ENCODE results near the gene ZNF462.

ZNF462 gene

DNA sequence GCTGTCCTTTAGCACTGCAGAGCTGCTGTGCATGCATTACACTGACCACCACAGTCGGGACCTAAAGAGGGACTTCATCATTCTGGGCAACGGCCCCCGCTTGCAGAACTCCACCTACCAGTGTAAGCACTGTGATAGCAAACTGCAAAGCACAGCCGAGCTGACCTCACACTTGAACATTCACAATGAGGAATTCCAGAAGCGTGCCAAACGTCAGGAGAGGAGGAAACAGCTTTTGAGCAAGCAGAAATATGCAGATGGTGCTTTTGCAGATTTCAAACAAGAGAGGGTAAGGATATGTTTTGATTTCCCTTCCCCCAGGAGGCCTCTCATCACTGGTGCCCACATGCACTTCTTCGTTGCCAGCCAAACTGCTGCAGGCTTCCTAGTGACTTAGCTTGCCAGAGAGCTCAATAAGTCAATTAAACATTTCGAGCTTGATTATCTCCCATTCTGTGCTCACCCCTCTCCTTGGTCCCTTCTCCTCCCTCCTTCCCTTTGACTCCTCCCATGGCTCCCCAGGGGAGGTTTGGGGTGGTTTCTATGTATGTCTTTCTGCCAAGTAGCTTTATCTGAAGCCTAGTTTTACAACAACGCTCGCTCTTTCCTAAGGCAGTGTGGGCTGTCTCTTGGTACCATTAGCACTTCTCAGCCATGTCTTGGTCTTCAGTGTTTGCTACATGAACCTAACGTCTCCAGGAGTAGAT, 66.7 kb downstream of the ZNF462 start:
- DNase-seq = no peak

GRCh38 chr9:106930477-106930876, 67.5 kb downstream of the ZNF462 start:
- no peak for DNase-seq

- DNase-seq = no peak
These were observed 68.5 kb downstream of the ZNF462 start for GRCh38 chr9:106931466-106931865.

- no peak for DNase-seq
These were observed 69.2 kb downstream of the ZNF462 start for GRCh38 chr9:106932178-106932577.

DNA sequence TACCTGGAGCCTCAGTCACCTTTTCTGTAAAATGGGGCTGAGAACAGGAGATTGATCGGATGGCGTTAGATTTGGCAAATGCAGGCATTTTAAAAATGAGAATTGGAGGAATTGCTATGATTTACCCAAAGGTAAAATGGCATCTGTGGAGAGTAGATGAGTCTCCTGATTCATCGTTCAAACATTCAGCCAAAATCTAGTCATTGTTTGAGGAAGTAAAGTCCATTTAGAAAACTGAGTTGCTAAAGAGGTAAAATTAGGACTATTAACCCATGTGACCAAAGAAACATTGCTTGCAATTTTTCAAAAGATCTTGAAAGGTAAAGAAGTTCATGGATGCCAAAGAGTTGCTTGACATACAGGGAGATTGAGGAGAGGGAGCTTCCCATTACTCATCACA, 69.7 kb downstream of the ZNF462 start:
- DNase-seq = no peak

DNA sequence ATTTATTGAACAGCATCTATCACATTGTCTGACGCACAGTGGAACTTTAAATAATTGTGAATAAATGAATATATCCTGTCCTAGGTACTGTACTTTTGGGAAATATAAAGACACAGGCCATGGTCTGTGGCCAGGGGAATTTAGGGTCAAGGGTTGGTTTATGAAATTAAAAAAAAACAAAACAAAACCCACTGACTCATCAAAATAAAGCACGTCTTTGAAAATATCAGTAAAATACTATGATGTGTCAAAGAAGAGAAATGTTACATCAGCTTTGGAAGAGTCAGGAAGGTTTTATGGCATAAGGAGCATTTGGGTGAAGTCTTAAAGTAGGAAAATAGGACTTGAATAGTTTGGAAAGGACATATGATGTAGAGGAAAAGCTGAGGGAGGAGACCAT, 70.5 kb downstream of the ZNF462 start:
- no peak for DNase-seq

DNA sequence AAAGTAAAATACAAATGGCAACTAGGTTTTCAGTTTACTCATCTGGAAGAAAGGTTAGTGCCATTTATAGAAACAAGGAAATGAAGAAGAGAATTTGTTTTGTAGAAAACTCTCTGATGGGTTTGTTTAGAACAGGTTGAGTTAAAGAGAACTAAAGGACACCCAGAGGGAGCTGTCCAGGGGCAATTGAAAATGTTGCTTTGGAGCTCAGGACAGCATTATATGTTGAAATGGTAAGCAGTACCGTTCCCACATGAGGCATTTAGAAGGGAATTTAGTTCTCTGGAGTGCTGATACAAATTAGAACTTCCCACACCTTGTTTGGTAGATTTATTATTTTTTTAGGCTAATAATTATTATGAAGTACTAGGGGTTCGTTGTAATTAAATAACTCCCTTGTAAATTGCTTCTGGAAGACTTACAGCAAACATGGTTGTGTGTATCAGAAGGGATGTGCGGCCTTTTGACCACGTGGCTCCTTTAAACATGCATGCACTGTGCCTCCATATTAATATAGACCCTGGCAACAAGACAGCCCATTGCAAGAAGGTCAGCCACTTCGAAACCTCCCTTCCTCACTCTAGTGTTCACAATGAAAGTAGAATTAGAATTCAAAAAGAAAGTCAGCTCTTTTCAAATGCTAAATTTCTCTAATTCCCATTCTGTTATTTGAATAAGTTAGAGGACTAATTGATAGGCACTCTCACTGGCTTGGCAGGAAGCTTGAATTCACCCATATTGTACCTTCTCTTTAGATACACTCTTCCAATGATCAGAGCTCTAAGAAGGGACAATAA, 71.7 kb downstream of the ZNF462 start:
- no peak for DNase-seq

GRCh38 chr9:106936680-106937079, 73.7 kb downstream of the ZNF462 start:
- DNase-seq = no peak

DNA sequence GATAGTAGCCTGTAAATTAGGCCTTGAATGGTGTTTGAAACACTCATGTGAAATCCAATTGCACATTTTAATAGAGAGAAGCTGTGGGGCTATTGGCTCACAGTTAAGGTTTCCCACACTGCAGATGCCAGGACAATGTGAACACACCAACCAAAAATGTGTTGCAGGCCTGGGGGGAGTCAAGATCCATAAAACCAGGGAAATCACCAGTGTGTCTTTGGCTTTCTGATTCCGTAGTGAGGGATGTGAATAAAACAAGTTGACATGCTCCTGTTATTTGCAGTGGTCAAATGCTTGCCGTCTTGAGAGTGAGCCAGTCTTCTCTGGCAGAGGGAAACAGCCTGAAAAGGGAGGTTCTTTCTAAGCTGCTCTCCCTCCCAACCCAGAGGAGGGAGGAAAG, 79.0 kb downstream of the ZNF462 start:
- no peak for DNase-seq

- no peak for DNase-seq
These were observed 83.0 kb downstream of the ZNF462 start for GRCh38 chr9:106945727-106946660.

DNA sequence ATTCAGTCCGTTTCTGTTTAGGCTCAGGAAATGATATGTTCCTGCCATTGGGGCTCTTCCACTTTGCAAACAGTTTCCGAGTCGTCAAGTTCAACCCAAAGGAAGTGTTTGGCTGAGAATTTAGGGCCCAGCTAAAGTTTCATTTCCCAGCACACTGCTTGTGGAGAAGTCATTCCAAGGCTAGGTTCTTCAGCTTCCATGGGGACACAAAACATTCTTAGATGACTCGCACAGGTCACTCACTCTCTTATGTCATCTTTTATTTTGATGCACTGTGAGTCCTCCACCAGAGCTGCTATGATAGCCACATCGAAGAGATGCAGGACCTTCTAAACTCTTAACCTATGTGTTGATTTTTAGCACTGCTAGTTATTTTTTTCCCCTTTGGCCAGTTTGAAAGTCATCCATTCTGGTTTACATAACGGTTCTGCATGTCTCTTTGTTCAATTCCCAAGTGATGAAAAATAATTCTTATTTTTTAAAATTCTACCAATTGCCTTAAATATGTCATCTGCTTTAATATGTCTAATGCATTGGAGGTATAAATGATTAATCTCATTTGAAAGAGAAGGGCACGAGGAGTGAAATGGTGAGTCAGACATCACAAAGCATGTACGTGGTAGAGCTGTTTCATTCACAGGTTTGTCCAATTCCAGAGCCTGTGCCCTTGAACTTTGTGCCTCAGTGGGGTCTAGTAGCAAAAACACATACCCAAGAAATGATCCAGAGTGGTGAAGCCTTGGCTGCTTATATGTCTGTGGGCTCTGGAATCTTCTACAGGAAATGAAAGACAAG, 84.3 kb downstream of the ZNF462 start:
- no peak for DNase-seq

- DNase-seq = no peak
These were observed 90.2 kb downstream of the ZNF462 start for GRCh38 chr9:106953174-106953573.

DNA sequence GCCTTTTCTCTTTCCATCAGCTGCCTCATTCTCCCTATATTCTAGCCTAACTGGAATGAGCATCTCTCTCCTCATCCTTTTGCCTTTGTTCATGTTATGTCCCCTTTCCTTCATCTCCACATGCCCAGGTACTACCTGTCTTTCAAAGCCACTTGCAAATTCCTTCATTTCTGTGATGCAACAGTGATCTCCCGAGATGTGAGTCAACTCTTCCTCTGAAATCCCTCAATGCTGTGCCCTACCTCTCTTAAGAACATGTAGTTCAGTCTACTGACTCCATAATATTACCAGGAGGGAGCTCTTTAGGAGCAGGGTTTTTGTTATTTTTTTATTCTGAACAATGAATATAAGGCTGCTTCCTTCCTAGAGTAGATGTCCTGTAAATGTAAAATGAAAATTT, 91.6 kb downstream of the ZNF462 start:
- no peak for DNase-seq

DNA sequence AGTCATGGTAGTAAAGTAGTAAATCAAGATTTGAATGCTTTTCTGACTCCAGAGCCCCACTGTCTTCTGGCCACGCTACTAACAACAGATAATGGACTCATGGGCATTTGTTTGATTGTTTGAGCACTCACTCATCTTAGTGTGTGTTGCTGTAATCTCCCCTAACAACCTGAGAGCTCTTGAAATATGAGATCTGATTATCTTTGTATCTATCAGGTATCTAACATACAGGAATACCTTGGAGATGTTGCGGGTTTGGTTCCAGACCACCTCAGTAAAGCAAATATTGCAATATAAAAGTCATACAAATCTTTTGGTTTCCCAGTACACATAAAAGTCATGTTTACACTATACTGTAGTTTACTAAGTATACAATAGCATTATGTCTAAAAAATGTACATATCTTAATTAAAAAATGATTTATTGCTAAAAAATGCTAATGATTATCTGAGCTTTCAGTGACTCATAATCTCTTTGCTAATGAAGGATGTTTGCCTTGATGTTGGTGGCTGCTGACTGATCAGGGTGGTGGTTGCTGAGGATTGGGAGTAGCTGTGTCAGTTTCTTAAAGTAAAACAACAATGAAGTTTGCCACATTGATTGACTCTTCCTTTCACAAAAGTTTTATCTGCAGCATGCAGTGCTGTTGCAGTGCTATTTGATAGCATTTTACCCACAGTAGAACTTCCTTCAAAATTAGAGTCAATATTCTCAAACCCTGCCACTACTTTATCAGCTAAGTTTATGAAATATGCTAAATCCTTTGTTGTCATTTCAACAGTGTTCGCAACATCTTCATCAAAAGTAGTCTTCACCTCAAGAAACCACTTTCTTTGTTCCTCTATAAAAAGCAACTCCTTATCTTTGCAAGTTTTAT, 92.2 kb downstream of the ZNF462 start:
- no peak for DNase-seq

DNA sequence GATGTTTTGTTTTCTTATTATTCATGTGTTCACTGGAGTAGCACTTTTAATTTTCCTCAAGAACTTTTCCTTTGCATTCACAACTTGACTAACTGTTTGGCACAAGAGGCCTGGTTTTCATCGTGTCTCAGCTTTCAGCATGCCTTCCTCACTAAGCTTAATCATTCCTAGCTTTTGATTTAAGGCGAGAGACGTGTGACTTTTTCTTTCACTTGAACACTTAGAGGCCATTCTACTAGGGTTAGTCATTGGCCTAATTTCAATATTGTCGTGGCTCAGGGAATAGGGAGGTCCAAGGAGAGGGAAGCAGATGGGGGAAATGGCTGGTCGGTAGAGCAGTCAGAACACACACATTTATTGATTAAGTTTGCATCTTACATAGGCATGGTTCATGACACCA, 94.0 kb downstream of the ZNF462 start:
- no peak for DNase-seq

GRCh38 chr9:106958955-106959657, 96.1 kb downstream of the ZNF462 start:
- DNase-seq = no peak

DNA sequence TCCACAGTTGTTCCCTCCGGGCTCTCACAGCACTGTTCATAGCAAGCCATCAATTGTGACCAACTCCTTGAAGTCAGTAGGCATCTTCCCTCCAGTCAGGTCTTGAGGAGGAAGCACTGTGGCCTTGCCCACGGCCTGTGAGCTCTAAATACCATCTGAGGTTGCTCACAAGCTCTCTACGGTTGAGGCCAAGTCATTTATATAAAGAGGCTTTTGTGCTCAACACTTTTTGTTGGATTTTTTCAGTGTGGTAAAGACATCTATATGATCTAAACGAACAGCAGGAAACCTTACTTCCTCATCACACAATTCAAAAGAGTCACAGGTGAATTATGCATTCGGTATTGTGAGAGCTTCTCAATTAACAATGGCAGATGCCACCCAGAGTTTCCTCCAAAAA, 97.3 kb downstream of the ZNF462 start:
- DNase-seq = no peak

- DNase-seq = no peak
These were observed 98.7 kb downstream of the ZNF462 start for GRCh38 chr9:106961623-106962022.

DNA sequence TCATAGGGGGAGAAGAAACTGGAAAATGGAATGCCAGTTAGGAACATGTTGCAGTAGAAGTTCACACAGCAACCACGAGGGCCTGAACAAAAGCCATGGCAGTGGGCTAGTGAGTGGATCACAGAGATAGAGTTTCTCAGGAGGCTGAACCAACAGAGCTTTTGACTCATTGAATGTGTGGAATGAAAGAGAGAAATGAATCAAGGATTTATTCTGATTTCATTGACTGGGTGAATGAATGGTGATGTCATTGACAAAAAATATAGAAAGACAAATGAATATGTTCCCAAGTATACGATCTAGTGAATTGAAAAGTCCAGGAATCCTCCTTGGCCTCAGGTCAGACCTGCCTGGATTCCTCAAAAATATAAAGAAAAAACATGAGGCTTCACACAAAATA, 99.2 kb downstream of the ZNF462 start:
- no peak for DNase-seq

- no peak for DNase-seq
These were observed 99.8 kb downstream of the ZNF462 start for GRCh38 chr9:106962615-106963363.
